ENCODE data around the gene HGD. TPM values are rescaled to one million over a fixed set of nuclear protein-coding genes. Genes with fewer than 3 reads are reported as not detected.

HGD gene
- total RNA-seq, 1 experiment from 2014 or later, result 23.0 TPM

- no peak for DNase-seq
Observed at GRCh38 chr3:120683213-120683612, 1.2 kb upstream of the HGD start.

GRCh38 chr3:120681506-120682038 is 467 bp downstream of the HGD start:
- TF ChIP-seq CTCF (IDR thresholded peaks at IDR 0.05; ENCODE audit: unreplicated experiment), result no peak
- intact Hi-C loops (cut with micrococcal nuclease; ENCODE audit: unreplicated experiment), result loop anchor here (5.0 kb wide), 1 partner anchor 116 kb away; no protein-coding TSS in a partner anchor
- CTCF ChIA-PET, result interaction anchor here (0.8 to 1.6 kb wide), 4 partner anchors 11 to 264 kb away, joined by 3 to 10 read pairs (median 3); no protein-coding TSS in a partner anchor
- Mint-ChIP-seq H3K9me3 (ENCODE audit: low read depth, unreplicated experiment) (no peaks in the 10 kb centered on the region), H3K4me3 (ENCODE audit: low read depth, unreplicated experiment) (peak overlapping the region; percentile 66), H3K27ac (ENCODE audit: unreplicated experiment) (peak overlapping the region; percentile 86), H3K36me3 (ENCODE audit: insufficient read depth, unreplicated experiment) (peaks cover 35% of the 10 kb centered on the region), H3K4me1 (ENCODE audit: low read depth, unreplicated experiment) (peaks cover 56% of the 10 kb centered on the region), H3K27me3 (ENCODE audit: unreplicated experiment) (no peaks in the 10 kb centered on the region)
- BruUV-seq (replicated peaks), result TSS peak; percentile 76
- DNase-seq, result no peak

More at GRCh38 chr3:120683213-120683612, 1.2 kb upstream of the HGD start:
- BruUV-seq (replicated peaks), result no TSS peak
- TF ChIP-seq CTCF (IDR thresholded peaks at IDR 0.05; ENCODE audit: unreplicated experiment), result no peak
- Mint-ChIP-seq H3K36me3 (ENCODE audit: insufficient read depth, unreplicated experiment) (peaks cover 27% of the 10 kb centered on the region), H3K9me3 (ENCODE audit: low read depth, unreplicated experiment) (no peaks in the 10 kb centered on the region), H3K4me1 (ENCODE audit: low read depth, unreplicated experiment) (peaks cover 47% of the 10 kb centered on the region), H3K4me3 (ENCODE audit: low read depth, unreplicated experiment) (peak overlapping the region; percentile 66), H3K27me3 (ENCODE audit: unreplicated experiment) (no peaks in the 10 kb centered on the region), H3K27ac (ENCODE audit: unreplicated experiment) (peak overlapping the region; percentile 86)
- intact Hi-C loops (cut with micrococcal nuclease; ENCODE audit: unreplicated experiment), result loop anchor here (5.0 kb wide), 1 partner anchor 114 kb away; no protein-coding TSS in a partner anchor
- CTCF ChIA-PET, result interaction anchor here (0.6 kb wide), 1 partner anchor 16 kb away, joined by 5 read pairs; no protein-coding TSS in a partner anchor

- BruUV-seq (replicated peaks), result no TSS peak
Observed at GRCh38 chr3:120681018-120681417, 1.0 kb downstream of the HGD start.

GRCh38 chr3:120680193-120680894 is 1.7 kb downstream of the HGD start:
- no TSS peak for BruUV-seq (replicated peaks)
- Mint-ChIP-seq H3K36me3 (ENCODE audit: insufficient read depth, unreplicated experiment) (peaks cover 35% of the 10 kb centered on the region), H3K4me3 (ENCODE audit: low read depth, unreplicated experiment) (peak overlapping the region; percentile 66), H3K27ac (ENCODE audit: unreplicated experiment) (peak overlapping the region; percentile 82), H3K4me1 (ENCODE audit: low read depth, unreplicated experiment) (peaks cover 56% of the 10 kb centered on the region), H3K27me3 (ENCODE audit: unreplicated experiment) (no peaks in the 10 kb centered on the region), H3K9me3 (ENCODE audit: low read depth, unreplicated experiment) (no peaks in the 10 kb centered on the region)
- DNase-seq, result no peak
- CTCF ChIA-PET, result no interaction called here
- no peak for TF ChIP-seq CTCF (IDR thresholded peaks at IDR 0.05; ENCODE audit: unreplicated experiment)
- intact Hi-C loops (cut with micrococcal nuclease; ENCODE audit: unreplicated experiment), result loop anchor here (1.0 to 5.0 kb wide), 2 partner anchors 13 to 117 kb away; no protein-coding TSS in a partner anchor

More at GRCh38 chr3:120681018-120681417, 1.0 kb downstream of the HGD start:
- no peaks in the 10 kb centered on the region for H3K9me3 Mint-ChIP-seq (ENCODE audit: low read depth, unreplicated experiment)
- intact Hi-C loops (cut with micrococcal nuclease; ENCODE audit: unreplicated experiment), result loop anchor here (5.0 kb wide), 1 partner anchor 116 kb away; no protein-coding TSS in a partner anchor
- TF ChIP-seq CTCF (IDR thresholded peaks at IDR 0.05; ENCODE audit: unreplicated experiment), result no peak
- H3K4me3 Mint-ChIP-seq (ENCODE audit: low read depth, unreplicated experiment), result peak overlapping the region; percentile 66
- no peaks in the 10 kb centered on the region for H3K27me3 Mint-ChIP-seq (ENCODE audit: unreplicated experiment)
- peak; percentile 6 for DNase-seq
- peak overlapping the region; percentile 86 for H3K27ac Mint-ChIP-seq (ENCODE audit: unreplicated experiment)
- H3K4me1 Mint-ChIP-seq (ENCODE audit: low read depth, unreplicated experiment), result peaks cover 56% of the 10 kb centered on the region
- CTCF ChIA-PET, result interaction anchor here (1.1 kb wide), 1 partner anchor 263 kb away, joined by 3 read pairs; no protein-coding TSS in a partner anchor
- H3K36me3 Mint-ChIP-seq (ENCODE audit: insufficient read depth, unreplicated experiment), result peaks cover 35% of the 10 kb centered on the region

Data from Calu3 (cell line).